Prostate gland (tissue), 2 donors: ENCODE results near the gene UCK2.

Experiments used
- CTCF ChIP-seq, 4 experiments: fragments of 200-600 bp in 2 of 4; fragments of 450-650 bp in 2 of 4; sonication (generic) in 2 of 4; IDR thresholded peaks; 1 replicate in 3 of 4; 2 replicates in 1 of 4; pipeline ENCODE4 v1.5.1; 2016 to 2019; ENCODE audit warnings: antibody characterized with exemption in 4 of 4, mild to moderate bottlenecking in 2 of 4, moderate library complexity in 2 of 4
- POLR2A ChIP-seq: fragments of 450-650 bp; IDR thresholded peaks from one replicate; pipeline ENCODE4 v1.6.1; 2016; ENCODE audit warnings: antibody characterized with exemption, mild to moderate bottlenecking

- TF ChIP-seq CTCF (IDR thresholded peaks at IDR 0.05) (no peak), POLR2A (no peak)
These were observed 10.5 kb downstream of the UCK2 start for GRCh38 chr1:165837838-165838364.
